A673 (cell line): Measurements from ENCODE around the gene LDB2. TPM values are rescaled to one million over a fixed set of nuclear protein-coding genes. Genes with fewer than 3 reads are reported as not detected.

Source experiments
- BruUV-seq: library from RNA; stranded (reverse); fragments of 400-500 nt; replicated peaks from 2 replicates; lab custom pipeline; 2021; lab: Mats Ljungman, UMichigan
- CTCF ChIA-PET: fragments of 300-600 bp; sonication (Branson Sonifier 250); formaldehyde crosslinking; loops from one replicate; lab custom pipeline; 2022; ENCODE audit warnings: antibody characterized with exemption; lab: Charles Lee
- POLR2A ChIA-PET: fragments of 300-600 bp; sonication (Branson Sonifier 250); formaldehyde crosslinking; loops from one replicate; lab custom pipeline; 2022; ENCODE audit warnings: antibody characterized with exemption; ENCODE audit not compliant: low non-redundant PET; lab: Charles Lee
- DNase-seq: peaks from one replicate; pipeline ENCODE4 v3.0.0-alpha.2; 2015; ENCODE audit warnings: low spot score
- H3K27ac ChIP-seq: fragments of 200-600 bp; sonication (generic); 2 replicates; pipeline ENCODE4 v1.5.1; 2016; ENCODE audit warnings: mixed run types, low read depth, mild to moderate bottlenecking, mixed read lengths, antibody characterized with exemption, low read length; ENCODE audit not compliant: poor library complexity, severe bottlenecking
- H3K27me3 ChIP-seq: fragments of 200-600 bp; sonication (generic); replicated peaks from 2 replicates; pipeline ENCODE4 v1.6.1; 2017; ENCODE audit warnings: mixed run types, low read depth, mild to moderate bottlenecking, mixed read lengths, antibody characterized with exemption, low read length; ENCODE audit not compliant: insufficient read depth, poor library complexity
- H3K36me3 ChIP-seq: fragments of 200-600 bp; sonication (generic); 2 replicates; pipeline ENCODE4 v1.6.1; 2016; ENCODE audit warnings: mixed run types, mild to moderate bottlenecking, mixed read lengths, antibody characterized with exemption, low read length; ENCODE audit not compliant: insufficient read depth, poor library complexity, severe bottlenecking
- H3K4me1 ChIP-seq: fragments of 200-600 bp; sonication (generic); 2 replicates; pipeline ENCODE4 v1.6.1; 2017; ENCODE audit warnings: mixed run types, mild to moderate bottlenecking, mixed read lengths, antibody characterized with exemption, low read length; ENCODE audit not compliant: insufficient read depth, poor library complexity, severe bottlenecking
- H3K4me3 ChIP-seq: fragments of 200-600 bp; sonication (generic); 2 replicates; pipeline ENCODE4 v1.5.1; 2016; ENCODE audit warnings: low read depth, mixed run types, mild to moderate bottlenecking, mixed read lengths, low read length; ENCODE audit not compliant: poor library complexity, severe bottlenecking
- H3K9me3 ChIP-seq: fragments of 200-600 bp; sonication (generic); 2 replicates; pipeline ENCODE4 v1.6.1; 2016; ENCODE audit warnings: mixed run types, low read depth, mild to moderate bottlenecking, mixed read lengths, antibody characterized with exemption, low read length; ENCODE audit not compliant: poor library complexity, severe bottlenecking
- CTCF ChIP-seq: fragments of 300-800, 200-600 bp; sonication (generic); conservative IDR thresholded peaks from 2 replicates; pipeline ENCODE4 v1.5.1; 2017; ENCODE audit warnings: low read depth, mild to moderate bottlenecking, antibody characterized with exemption, low read length, moderate library complexity, mixed read lengths
- EZH2 ChIP-seq: fragments of 200-600 bp; sonication (generic); IDR thresholded peaks from 2 replicates; pipeline ENCODE4 v1.6.1; 2017; ENCODE audit warnings: borderline replicate concordance, low read depth, mild to moderate bottlenecking, mixed read lengths, antibody characterized with exemption, low read length; ENCODE audit not compliant: poor library complexity, severe bottlenecking
- intact Hi-C: fragments of 100-400 bp; cut with micrococcal nuclease; formaldehyde crosslinking; loops from one replicate; pipeline ENCODE4 v1.10.0; 2022; ENCODE audit not compliant: unreplicated experiment
- total RNA-seq: library from RNA; stranded (reverse); gene quantifications from 2 replicates; pipeline ENCODE4 v1.2.3, GENCODE V29; 2021

Gene LDB2
- total RNA-seq, 1 experiment from 2014 or later = 47.4 TPM

DNA sequence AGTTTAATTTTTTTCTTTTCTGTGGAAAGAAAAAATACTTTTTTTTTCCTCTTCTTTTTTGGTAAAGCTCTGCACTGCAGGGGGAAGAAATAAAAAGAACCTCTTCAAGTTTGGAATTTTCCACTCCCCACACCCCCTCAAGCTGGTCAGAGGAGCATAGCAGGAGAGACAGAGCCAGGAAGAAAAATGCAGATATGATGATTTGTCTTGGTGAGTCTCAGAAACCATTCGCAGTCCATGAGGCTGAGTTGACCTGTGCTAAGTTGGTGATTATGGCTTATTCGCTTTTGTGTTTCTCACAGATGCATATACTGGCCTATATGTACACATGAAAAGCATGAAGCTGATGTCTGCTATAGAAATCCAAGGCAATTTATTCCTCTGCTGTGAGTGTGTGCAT, 205.9 kb downstream of the LDB2 start:
- no peaks in the 10 kb centered on the region for H3K36me3 ChIP-seq
- no peaks in the 10 kb centered on the region for H3K9me3 ChIP-seq
- intact Hi-C loops = loop anchor here (5.0 kb wide), 1 partner anchor 630 kb away; no protein-coding TSS in a partner anchor
- TF ChIP-seq CTCF (no peak), EZH2 (no peak)
- ChIA-PET CTCF (no interaction called here), POLR2A (no interaction called here)
- BruUV-seq = TSS peak; percentile 28
- H3K4me3 ChIP-seq = no peak overlapping the region
- H3K27me3 ChIP-seq = no peaks in the 10 kb centered on the region
- peak overlapping the region; percentile 78 for H3K27ac ChIP-seq
- peaks cover 58% of the 10 kb centered on the region for H3K4me1 ChIP-seq
- DNase-seq = peak; percentile 37

- ChIA-PET POLR2A (no interaction called here), CTCF (interaction anchor here (0.5 kb wide), 1 partner anchor 55 kb away, joined by 5 read pairs; no protein-coding TSS in a partner anchor)
- Histone ChIP-seq H3K36me3 (no peaks in the 10 kb centered on the region), H3K9me3 (no peaks in the 10 kb centered on the region), H3K27me3 (no peaks in the 10 kb centered on the region), H3K4me1 (peaks cover 63% of the 10 kb centered on the region), H3K4me3 (no peak overlapping the region), H3K27ac (peak overlapping the region; percentile 78)
- no TSS peak for BruUV-seq
- intact Hi-C loops = loop anchor here (5.0 kb wide), 1 partner anchor 630 kb away; no protein-coding TSS in a partner anchor
- peak; percentile 60 for DNase-seq
- TF ChIP-seq EZH2 (no peak), CTCF (no peak)
Observed at GRCh38 chr4:16692046-16692445, 206.4 kb downstream of the LDB2 start.

DNA sequence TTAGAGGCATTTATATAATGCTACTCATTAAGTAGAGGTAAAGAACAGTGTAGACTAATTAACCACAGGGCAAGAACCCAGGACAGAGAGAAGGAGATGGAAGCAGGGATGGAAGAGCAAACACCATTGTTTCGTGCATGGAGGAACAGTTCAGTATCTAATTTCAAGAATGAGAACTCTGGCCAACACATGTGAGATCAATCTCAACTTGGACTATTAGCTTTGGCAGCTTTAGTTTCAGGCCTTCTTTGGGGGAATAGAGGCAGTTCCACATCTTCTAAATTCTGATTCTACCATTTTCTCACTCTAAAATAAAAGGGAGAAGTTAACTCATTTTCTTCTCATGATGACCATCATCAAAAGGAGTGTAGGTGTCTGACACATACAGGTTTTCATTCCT, 207.0 kb downstream of the LDB2 start:
- intact Hi-C loops = loop anchor here (1.0 to 5.0 kb wide), 4 partner anchors 309 to 631 kb away; no protein-coding TSS in a partner anchor
- no peaks in the 10 kb centered on the region for H3K36me3 ChIP-seq
- peaks cover 69% of the 10 kb centered on the region for H3K4me1 ChIP-seq
- peak overlapping the region; percentile 78 for H3K27ac ChIP-seq
- no peaks in the 10 kb centered on the region for H3K27me3 ChIP-seq
- BruUV-seq = no TSS peak
- ChIA-PET POLR2A (no interaction called here), CTCF (no interaction called here)
- H3K4me3 ChIP-seq = no peak overlapping the region
- TF ChIP-seq CTCF (no peak), EZH2 (no peak)
- DNase-seq = no peak
- no peaks in the 10 kb centered on the region for H3K9me3 ChIP-seq
